ENCODE data around the gene IRAG1. TPM values are rescaled to one million over a fixed set of nuclear protein-coding genes. Genes with fewer than 3 reads are reported as not detected.

Gene IRAG1
- total and polyA plus RNA-seq, 2 of the 13 experiments (the other 11 are each of a cell fraction or from before 2014, with no cell fraction given), result 0.13 to 0.20 TPM

DNA sequence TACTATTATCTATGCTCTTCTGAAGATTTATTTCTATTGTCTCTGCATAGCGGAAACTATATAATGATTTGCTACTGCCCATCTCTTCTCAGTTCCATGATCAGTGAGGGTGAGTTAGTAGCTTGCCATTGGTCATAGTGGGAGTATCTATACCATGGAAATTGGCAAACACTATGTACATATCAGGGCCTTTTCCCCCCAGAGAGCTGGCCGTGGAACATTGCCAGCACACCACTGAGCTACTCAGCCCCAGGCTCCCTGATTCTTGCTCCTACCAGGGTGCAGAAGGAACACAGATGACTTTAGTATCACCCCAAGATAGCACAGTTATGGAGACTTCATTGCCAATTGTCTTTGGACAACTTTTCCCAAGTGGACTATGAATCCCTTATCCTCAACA is 33.2 kb downstream of the IRAG1 start:
- FAIRE-seq, result no peak
- TF ChIP-seq ZNF772 (CRISPR knock-in tag; IDR thresholded peaks at IDR 0.05), result no peak
- no peak for TF ChIP-seq ZNF382 (CRISPR knock-in tag; IDR thresholded peaks at IDR 0.05; ENCODE audit: borderline replicate concordance)
- no peak for TF ChIP-seq ZNF383 (CRISPR knock-in tag; IDR thresholded peaks at IDR 0.05; ENCODE audit: borderline replicate concordance)
- no peak for TF ChIP-seq CENPX (CRISPR knock-in tag; IDR thresholded peaks at IDR 0.05)
- TF ChIP-seq, protein P1, sequence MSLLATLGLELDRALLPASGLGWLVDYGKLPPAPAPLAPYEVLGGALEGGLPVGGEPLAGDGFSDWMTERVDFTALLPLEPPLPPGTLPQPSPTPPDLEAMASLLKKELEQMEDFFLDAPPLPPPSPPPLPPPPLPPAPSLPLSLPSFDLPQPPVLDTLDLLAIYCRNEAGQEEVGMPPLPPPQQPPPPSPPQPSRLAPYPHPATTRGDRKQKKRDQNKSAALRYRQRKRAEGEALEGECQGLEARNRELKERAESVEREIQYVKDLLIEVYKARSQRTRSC (CRISPR knock-in tag; IDR thresholded peaks at IDR 0.05; ENCODE audit: low read depth), result no peak
- TF ChIP-seq CREM (IDR thresholded peaks at IDR 0.05), result no peak
- no peak for TF ChIP-seq CREM (CRISPR knock-in tag; IDR thresholded peaks at IDR 0.05)
- TF ChIP-seq, protein P2, sequence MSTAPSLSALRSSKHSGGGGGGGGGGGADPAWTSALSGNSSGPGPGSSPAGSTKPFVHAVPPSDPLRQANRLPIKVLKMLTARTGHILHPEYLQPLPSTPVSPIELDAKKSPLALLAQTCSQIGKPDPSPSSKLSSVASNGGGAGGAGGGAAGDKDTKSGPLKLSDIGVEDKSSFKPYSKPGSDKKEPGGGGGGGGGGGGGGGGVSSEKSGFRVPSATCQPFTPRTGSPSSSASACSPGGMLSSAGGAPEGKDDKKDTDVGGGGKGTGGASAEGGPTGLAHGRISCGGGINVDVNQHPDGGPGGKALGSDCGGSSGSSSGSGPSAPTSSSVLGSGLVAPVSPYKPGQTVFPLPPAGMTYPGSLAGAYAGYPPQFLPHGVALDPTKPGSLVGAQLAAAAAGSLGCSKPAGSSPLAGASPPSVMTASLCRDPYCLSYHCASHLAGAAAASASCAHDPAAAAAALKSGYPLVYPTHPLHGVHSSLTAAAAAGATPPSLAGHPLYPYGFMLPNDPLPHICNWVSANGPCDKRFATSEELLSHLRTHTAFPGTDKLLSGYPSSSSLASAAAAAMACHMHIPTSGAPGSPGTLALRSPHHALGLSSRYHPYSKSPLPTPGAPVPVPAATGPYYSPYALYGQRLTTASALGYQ (CRISPR knock-in tag; IDR thresholded peaks at IDR 0.05), result no peak
- no peak for TF ChIP-seq ZNF737 (CRISPR knock-in tag; IDR thresholded peaks at IDR 0.05; ENCODE audit: borderline replicate concordance)
- TF ChIP-seq MTF1 (CRISPR knock-in tag; IDR thresholded peaks at IDR 0.05), result no peak
- no peak for TF ChIP-seq ZNF598 (CRISPR knock-in tag; IDR thresholded peaks at IDR 0.05; ENCODE audit: borderline replicate concordance)
- TF ChIP-seq, protein P3, sequence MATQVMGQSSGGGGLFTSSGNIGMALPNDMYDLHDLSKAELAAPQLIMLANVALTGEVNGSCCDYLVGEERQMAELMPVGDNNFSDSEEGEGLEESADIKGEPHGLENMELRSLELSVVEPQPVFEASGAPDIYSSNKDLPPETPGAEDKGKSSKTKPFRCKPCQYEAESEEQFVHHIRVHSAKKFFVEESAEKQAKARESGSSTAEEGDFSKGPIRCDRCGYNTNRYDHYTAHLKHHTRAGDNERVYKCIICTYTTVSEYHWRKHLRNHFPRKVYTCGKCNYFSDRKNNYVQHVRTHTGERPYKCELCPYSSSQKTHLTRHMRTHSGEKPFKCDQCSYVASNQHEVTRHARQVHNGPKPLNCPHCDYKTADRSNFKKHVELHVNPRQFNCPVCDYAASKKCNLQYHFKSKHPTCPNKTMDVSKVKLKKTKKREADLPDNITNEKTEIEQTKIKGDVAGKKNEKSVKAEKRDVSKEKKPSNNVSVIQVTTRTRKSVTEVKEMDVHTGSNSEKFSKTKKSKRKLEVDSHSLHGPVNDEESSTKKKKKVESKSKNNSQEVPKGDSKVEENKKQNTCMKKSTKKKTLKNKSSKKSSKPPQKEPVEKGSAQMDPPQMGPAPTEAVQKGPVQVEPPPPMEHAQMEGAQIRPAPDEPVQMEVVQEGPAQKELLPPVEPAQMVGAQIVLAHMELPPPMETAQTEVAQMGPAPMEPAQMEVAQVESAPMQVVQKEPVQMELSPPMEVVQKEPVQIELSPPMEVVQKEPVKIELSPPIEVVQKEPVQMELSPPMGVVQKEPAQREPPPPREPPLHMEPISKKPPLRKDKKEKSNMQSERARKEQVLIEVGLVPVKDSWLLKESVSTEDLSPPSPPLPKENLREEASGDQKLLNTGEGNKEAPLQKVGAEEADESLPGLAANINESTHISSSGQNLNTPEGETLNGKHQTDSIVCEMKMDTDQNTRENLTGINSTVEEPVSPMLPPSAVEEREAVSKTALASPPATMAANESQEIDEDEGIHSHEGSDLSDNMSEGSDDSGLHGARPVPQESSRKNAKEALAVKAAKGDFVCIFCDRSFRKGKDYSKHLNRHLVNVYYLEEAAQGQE (IDR thresholded peaks at IDR 0.05; ENCODE audit: borderline replicate concordance in 1 of 2, low read depth in 1 of 2, low read length in 2 of 2), result no peak
- TF ChIP-seq ZNF225 (CRISPR knock-in tag; IDR thresholded peaks at IDR 0.05), result no peak
- no peak for TF ChIP-seq ZC3H13 (CRISPR knock-in tag; IDR thresholded peaks at IDR 0.05)
- no peak for TF ChIP-seq CEBPG (CRISPR knock-in tag; IDR thresholded peaks at IDR 0.05)
- TF ChIP-seq, protein P4, sequence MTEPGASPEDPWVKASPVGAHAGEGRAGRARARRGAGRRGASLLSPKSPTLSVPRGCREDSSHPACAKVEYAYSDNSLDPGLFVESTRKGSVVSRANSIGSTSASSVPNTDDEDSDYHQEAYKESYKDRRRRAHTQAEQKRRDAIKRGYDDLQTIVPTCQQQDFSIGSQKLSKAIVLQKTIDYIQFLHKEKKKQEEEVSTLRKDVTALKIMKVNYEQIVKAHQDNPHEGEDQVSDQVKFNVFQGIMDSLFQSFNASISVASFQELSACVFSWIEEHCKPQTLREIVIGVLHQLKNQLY (CRISPR knock-in tag; IDR thresholded peaks at IDR 0.05), result no peak
- no peak for TF ChIP-seq ZNF430 (CRISPR knock-in tag; IDR thresholded peaks at IDR 0.05)
- TF ChIP-seq ZNF629 (CRISPR knock-in tag; conservative IDR thresholded peaks at IDR 0.05), result no peak
- Histone ChIP-seq H3K4me3 (replicated peaks in 1 of 3; ENCODE audit: insufficient read depth in 1 of 3, low read depth in 2 of 3, low read length in 3 of 3) (no peak overlapping the region), H3K4me1 (ENCODE audit: insufficient read depth, low read length) (peaks cover 29% of the 10 kb centered on the region), H4K20me1 (ENCODE audit: insufficient read depth, low read length) (no peaks in the 10 kb centered on the region), H3K27me3 (ENCODE audit: control insufficient read depth in 1 of 2, insufficient read depth in 2 of 2, low read length in 2 of 2) (no peaks in the 10 kb centered on the region), H2AFZ (ENCODE audit: low read length) (no peak overlapping the region), H3K79me2 (ENCODE audit: insufficient read depth, low read length) (no peaks in the 10 kb centered on the region), H3K9me3 (ENCODE audit: low read length) (no peaks in the 10 kb centered on the region), H3K4me2 (ENCODE audit: low read depth, low read length) (no peak overlapping the region), H3K9ac (ENCODE audit: insufficient read depth, low read depth, low read length) (no peak overlapping the region), H3K27ac (ENCODE audit: extremely low read length, insufficient read depth, low read length) (no peak overlapping the region), H3K36me3 (replicated peaks in 1 of 2; ENCODE audit: control insufficient read depth in 1 of 2, insufficient read depth in 2 of 2, low read length in 2 of 2) (no peaks in the 10 kb centered on the region)
- CTCF ChIA-PET (ENCODE audit: low intra/inter-chr PET ratio, low total read pairs), result no interaction called here
- intact Hi-C loops (cut with micrococcal nuclease; ENCODE audit: unreplicated experiment) (no loop called here), in situ Hi-C loops (cut with HindIII; ENCODE audit: extremely low pct_ligation_motif_present, low pct_unique_long_range_greater_than_20kb) (no loop called here)
- WGBS (ENCODE audit: low lambda C conversion rate), result 63% methylated on average over 2 of the region's 2 CpGs
- POLR2A ChIA-PET, result no interaction called here
- no peak for DNase-seq (ENCODE audit: low spot score)
- ATAC-seq, result no peak
- no TSS peak for BruUV-seq (replicated peaks)
